Peyer's patch (tissue), 4 donors: ENCODE measurements around the gene SELENON. TPM values are rescaled to one million over a fixed set of nuclear protein-coding genes. Genes with fewer than 3 reads are reported as not detected.

Experiments
- DNase-seq, 3 donors: peaks; one replicate each; pipeline ENCODE4 v3.0.0-alpha.2; 2017 to 2019
- H3K27ac ChIP-seq, 4 donors: fragments of 200-600 bp; sonication (generic); one replicate each; pipeline ENCODE4 v1.5.1; 2016 to 2019
- H3K27me3 ChIP-seq, 2 donors: fragments of 200-600 bp; sonication (generic); one replicate each; pipeline ENCODE4 v1.5.1; 2019
- H3K36me3 ChIP-seq, 3 donors: fragments of 200-600 bp; sonication (generic); one replicate each; pipeline ENCODE4 v1.5.1; 2016 to 2019
- H3K4me1 ChIP-seq, 4 donors: fragments of 200-600 bp; sonication (generic); one replicate each; pipeline ENCODE4 v1.5.1; 2016 to 2019
- H3K4me3 ChIP-seq, 4 donors: fragments of 200-600 bp; sonication (generic); 1 replicate in 3 of 4; 2 replicates in 1 of 4; pipeline ENCODE4 v1.5.1; 2016 to 2019; ENCODE audit warnings: mild to moderate bottlenecking in 1 of 4
- H3K9me3 ChIP-seq, 4 donors: fragments of 200-600 bp; sonication (generic); one replicate each; pipeline ENCODE4 v1.5.1; 2016 to 2019; ENCODE audit warnings: mild to moderate bottlenecking in 1 of 4
- POLR2A ChIP-seq, 2 donors: fragments of 450-650 bp; IDR thresholded peaks; one replicate each; pipeline ENCODE4 v1.5.1; 2017; ENCODE audit warnings: antibody characterized with exemption in 2 of 2, mild to moderate bottlenecking in 2 of 2, moderate library complexity in 2 of 2
- total RNA-seq, 4 donors: library from RNA; depleted of rRNA; stranded (reverse); fragments of >200 nt; gene quantifications; one replicate each; pipeline ENCODE4 v1.1.0, GENCODE V29; 2016
- TF ChIP-seq, protein P1 (sequence below), 6 experiments: fragments of 450-650 bp in 4 of 6; fragments of 200-600 bp in 2 of 6; sonication (generic) in 1 of 6; IDR thresholded peaks; one replicate each; pipeline ENCODE4 v1.5.1; 2017 to 2019; ENCODE audit warnings: antibody characterized with exemption in 6 of 6, mild to moderate bottlenecking in 3 of 6, moderate library complexity in 1 of 6

SELENON gene
- total RNA-seq, 4 donors from 2014 or later = 16.1 to 30.1 (median 22.0) TPM

GRCh38 chr1:25763493-25763892, 36.5 kb upstream of the SELENON start:
- H3K36me3 ChIP-seq = no peaks in the 10 kb centered on the region
- H3K9me3 ChIP-seq = no peaks in the 10 kb centered on the region
- no peak overlapping the region for H3K27ac ChIP-seq
- TF ChIP-seq POLR2A (IDR thresholded peaks at IDR 0.05) = no peak
- TF ChIP-seq, protein P1, sequence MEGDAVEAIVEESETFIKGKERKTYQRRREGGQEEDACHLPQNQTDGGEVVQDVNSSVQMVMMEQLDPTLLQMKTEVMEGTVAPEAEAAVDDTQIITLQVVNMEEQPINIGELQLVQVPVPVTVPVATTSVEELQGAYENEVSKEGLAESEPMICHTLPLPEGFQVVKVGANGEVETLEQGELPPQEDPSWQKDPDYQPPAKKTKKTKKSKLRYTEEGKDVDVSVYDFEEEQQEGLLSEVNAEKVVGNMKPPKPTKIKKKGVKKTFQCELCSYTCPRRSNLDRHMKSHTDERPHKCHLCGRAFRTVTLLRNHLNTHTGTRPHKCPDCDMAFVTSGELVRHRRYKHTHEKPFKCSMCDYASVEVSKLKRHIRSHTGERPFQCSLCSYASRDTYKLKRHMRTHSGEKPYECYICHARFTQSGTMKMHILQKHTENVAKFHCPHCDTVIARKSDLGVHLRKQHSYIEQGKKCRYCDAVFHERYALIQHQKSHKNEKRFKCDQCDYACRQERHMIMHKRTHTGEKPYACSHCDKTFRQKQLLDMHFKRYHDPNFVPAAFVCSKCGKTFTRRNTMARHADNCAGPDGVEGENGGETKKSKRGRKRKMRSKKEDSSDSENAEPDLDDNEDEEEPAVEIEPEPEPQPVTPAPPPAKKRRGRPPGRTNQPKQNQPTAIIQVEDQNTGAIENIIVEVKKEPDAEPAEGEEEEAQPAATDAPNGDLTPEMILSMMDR (IDR thresholded peaks at IDR 0.05) = no peak
- H3K4me3 ChIP-seq = no peak overlapping the region
- no peaks in the 10 kb centered on the region for H3K27me3 ChIP-seq
- H3K4me1 ChIP-seq = no peaks in the 10 kb centered on the region
- DNase-seq = no peak

DNA sequence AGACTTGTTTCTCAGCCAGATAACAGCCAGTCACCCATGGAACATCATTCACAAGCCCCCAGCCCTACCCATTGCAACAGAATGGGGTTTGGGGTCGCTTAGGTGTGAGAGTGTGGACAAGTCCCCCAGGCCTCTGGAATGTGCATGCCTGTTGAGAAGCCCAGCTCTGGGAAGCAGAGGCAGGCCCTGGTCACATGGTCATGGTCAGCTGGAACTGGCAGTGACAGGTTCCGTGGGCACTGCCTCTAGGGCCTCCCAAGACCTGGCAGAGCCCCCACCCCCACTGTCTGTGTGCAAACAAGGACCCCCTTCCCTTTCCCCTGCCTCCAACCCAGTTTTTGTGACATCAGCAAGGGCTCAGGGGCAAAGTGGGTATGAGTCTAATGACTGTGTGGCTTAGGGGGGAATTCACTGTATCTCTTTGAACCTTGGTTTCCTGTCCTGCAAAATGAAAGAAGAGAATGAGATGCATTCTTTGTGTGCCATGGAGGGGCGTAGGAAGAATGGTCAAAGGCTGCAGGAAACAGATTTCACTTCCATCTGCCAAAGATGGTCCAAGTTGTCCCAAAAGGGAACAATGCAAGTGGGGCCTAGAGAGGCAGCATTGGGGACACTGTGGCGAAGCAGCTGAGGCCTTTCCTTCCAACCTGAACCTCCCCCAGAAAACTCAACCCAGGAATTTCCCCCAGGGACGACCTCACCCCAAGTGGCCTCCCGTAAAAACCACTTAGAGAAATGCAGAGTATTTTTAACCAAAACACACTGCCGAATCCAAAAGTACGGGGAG, 34.7 kb upstream of the SELENON start:
- H3K27me3 ChIP-seq = no peaks in the 10 kb centered on the region
- no peak overlapping the region for H3K4me3 ChIP-seq
- TF ChIP-seq, protein P1 (IDR thresholded peaks at IDR 0.05) = no peak
- no peak for TF ChIP-seq POLR2A (IDR thresholded peaks at IDR 0.05)
- no peaks in the 10 kb centered on the region for H3K9me3 ChIP-seq
- peaks cover 0 to under 1% (median 0%) of the 10 kb centered on the region in 4 donors for H3K4me1 ChIP-seq
- no peaks in the 10 kb centered on the region for H3K36me3 ChIP-seq
- no peak for DNase-seq
- H3K27ac ChIP-seq = no peak overlapping the region

DNA sequence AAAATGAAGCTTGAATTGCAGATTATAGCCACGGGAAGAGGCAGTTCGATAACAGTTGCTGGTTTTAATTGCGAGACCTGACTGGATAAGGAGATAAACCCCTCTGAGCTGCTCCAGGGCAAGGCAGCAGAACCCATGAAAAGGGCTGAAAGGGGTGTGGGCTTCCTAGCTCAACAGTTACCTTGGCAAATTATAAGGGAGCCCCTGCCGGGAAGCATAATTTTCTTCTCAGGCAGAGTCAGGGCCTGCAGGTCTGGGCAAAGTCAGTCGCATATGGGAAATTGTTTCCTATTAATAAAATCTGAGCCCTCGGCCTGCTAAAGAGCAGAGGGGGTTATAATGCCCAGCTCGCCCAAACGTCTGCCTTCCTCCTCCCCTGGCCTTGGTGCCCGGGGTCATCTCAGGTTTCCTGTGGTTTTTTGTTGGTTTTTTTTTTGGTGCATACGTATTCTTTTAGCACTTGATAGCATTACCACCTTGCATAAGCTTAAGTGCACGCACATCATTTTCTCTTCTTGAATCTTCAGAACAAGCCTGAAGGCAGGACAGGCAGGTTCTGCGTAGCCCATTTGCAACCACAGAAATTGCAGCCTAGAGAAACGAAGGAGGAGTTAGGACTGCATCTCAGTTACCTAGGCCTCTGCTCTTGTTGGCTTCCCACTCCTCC, 33.9 kb upstream of the SELENON start:
- Histone ChIP-seq H3K27me3 (no peaks in the 10 kb centered on the region), H3K9me3 (no peaks in the 10 kb centered on the region), H3K4me3 (no peak overlapping the region), H3K27ac (no peak overlapping the region), H3K36me3 (no peaks in the 10 kb centered on the region), H3K4me1 (peaks cover 0 to 8% (median 0%) of the 10 kb centered on the region in 4 donors)
- no peak for TF ChIP-seq POLR2A (IDR thresholded peaks at IDR 0.05)
- TF ChIP-seq, protein P1 (IDR thresholded peaks at IDR 0.05) = no peak
- DNase-seq = no peak

DNA sequence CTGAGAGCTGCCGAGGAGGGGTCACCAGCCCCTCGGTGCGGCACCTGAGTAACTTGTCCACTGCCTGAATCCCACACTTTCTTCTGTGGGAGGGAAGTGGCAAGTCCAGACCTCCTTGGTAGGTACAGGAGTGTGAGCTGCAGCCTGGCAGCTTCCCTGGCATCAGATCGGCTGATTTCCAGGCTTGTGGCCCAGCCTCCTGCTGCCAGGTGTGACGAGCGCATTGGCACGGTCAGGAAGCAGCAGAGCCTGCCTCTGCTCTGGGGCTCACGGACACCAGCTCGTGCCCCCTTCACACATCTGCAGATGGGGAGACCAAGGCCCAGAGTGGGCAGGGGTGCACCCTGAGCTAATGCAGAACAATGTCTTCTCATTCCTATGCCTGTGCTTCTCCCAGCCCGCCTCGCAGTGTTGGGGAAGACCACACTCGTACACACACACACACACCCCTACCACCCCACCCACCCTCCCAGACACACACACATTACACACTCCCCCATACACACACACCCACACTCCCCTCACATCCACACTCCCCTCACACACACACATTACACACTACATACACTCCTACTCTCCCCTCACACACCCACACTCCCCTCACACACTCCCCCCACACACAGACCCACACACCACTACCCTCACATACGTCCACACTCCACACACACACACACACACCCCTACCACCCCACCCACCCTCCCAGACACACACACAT, 33.1 kb upstream of the SELENON start:
- no peaks in the 10 kb centered on the region for H3K27me3 ChIP-seq
- no peak overlapping the region for H3K27ac ChIP-seq
- TF ChIP-seq POLR2A (IDR thresholded peaks at IDR 0.05) = no peak
- TF ChIP-seq, protein P1 (IDR thresholded peaks at IDR 0.05) = no peak
- no peaks in the 10 kb centered on the region for H3K36me3 ChIP-seq
- H3K4me3 ChIP-seq = no peak overlapping the region
- H3K4me1 ChIP-seq = peaks cover 0 to 10% (median 0%) of the 10 kb centered on the region in 4 donors
- H3K9me3 ChIP-seq = no peaks in the 10 kb centered on the region
- no peak for DNase-seq

- H3K27ac ChIP-seq = no peak overlapping the region
- H3K9me3 ChIP-seq = no peaks in the 10 kb centered on the region
- H3K4me3 ChIP-seq = no peak overlapping the region
- H3K36me3 ChIP-seq = no peaks in the 10 kb centered on the region
- no peak for TF ChIP-seq POLR2A (IDR thresholded peaks at IDR 0.05)
- TF ChIP-seq, protein P1 (IDR thresholded peaks at IDR 0.05) = no peak
- H3K4me1 ChIP-seq = peaks cover 0 to 10% (median 0%) of the 10 kb centered on the region in 4 donors
- no peaks in the 10 kb centered on the region for H3K27me3 ChIP-seq
- DNase-seq = no peak
Measured at GRCh38 chr1:25767437-25767770, 32.6 kb upstream of the SELENON start.
